Heart right ventricle (tissue), 16 donors: Measurements from ENCODE around the gene LGALS1. TPM values are rescaled to one million over a fixed set of nuclear protein-coding genes. Genes with fewer than 3 reads are reported as not detected.

Experiments used
- ATAC-seq, 8 donors: fragments of 200-7000 bp; cut with Tn5 transposase; one replicate each; pipeline ENCODE4 v1.9.1; 2020; ENCODE audit warnings: mild to moderate bottlenecking in 8 of 8, moderate library complexity in 8 of 8, moderate number of reproducible peaks in 1 of 8
- DNase-seq, 2 donors: peaks; one replicate each; pipeline ENCODE4 v3.0.0-alpha.2; 2020
- H3K27ac ChIP-seq, 10 donors: fragments of 200-600 bp; sonication (generic) in 2 of 10; one replicate each; pipeline versions ENCODE4 v1.5.0 to v1.8.0; 2020 to 2022; ENCODE audit warnings: mild to moderate bottlenecking in 3 of 10
- H3K27me3 ChIP-seq, 7 donors: fragments of 200-600 bp; one replicate each; pipeline ENCODE4 v1.8.0; 2021 to 2022; ENCODE audit warnings: mild to moderate bottlenecking in 2 of 7
- H3K36me3 ChIP-seq, 9 donors: fragments of 200-600 bp; sonication (generic) in 1 of 9; one replicate each; pipeline versions ENCODE4 v1.5.0 to v1.8.0; 2020 to 2022; ENCODE audit warnings: mild to moderate bottlenecking in 2 of 9
- H3K4me1 ChIP-seq, 9 donors: fragments of 200-600 bp; sonication (generic) in 1 of 9; one replicate each; pipeline versions ENCODE4 v1.5.0 to v1.8.0; 2020 to 2022; ENCODE audit warnings: mild to moderate bottlenecking in 4 of 9
- H3K4me3 ChIP-seq, 10 donors: fragments of 200-600 bp; sonication (generic) in 2 of 10; one replicate each; pipeline versions ENCODE4 v1.5.0 to v1.8.0; 2020 to 2022; ENCODE audit warnings: mild to moderate bottlenecking in 7 of 10, moderate library complexity in 2 of 10
- H3K9me3 ChIP-seq, 11 donors: fragments of 200-600 bp in 10 of 11; sonication (generic) in 2 of 11; one replicate each; pipeline versions ENCODE4 v1.5.0 to v1.8.0; 2013 to 2022; ENCODE audit warnings: mild to moderate bottlenecking in 2 of 11, control low read depth in 1 of 11, moderate library complexity in 1 of 11
- CTCF ChIP-seq, 9 donors: fragments of 200-600 bp; sonication (generic) in 2 of 9; IDR thresholded peaks; one replicate each; pipeline versions ENCODE4 v1.5.0 to v1.8.0; 2021 to 2022; ENCODE audit warnings: antibody characterized with exemption in 9 of 9, mild to moderate bottlenecking in 5 of 9, moderate library complexity in 1 of 9
- WGBS, 2 donors: extraction: QIAGEN DNeasy Blood & Tissue Kit; methylation state at CpG; one replicate each; pipeline ENCODE4 v1.1.7; 2013; ENCODE audit warnings: inconsistent platforms in 1 of 2; 5-methylcytosine and 5-hydroxymethylcytosine counted together
- intact Hi-C, 10 donors: fragments of 100-400 bp; cut with DNase I; formaldehyde crosslinking; loops; one replicate each; pipeline versions ENCODE4 v1.11.1 to v1.14.2; 2022
- polyA plus RNA-seq, 2 donors: library from polyadenylated mRNA; stranded (reverse); fragments of 200-250 nt; gene quantifications; one replicate each; pipeline ENCODE4 v1.2.3, GENCODE V29; 2013
- total RNA-seq, 10 donors: library from RNA; stranded (reverse); fragmentation: NEBNext Ultra II Directional in 3 of 10; extraction: Animal tissue kit (Norgen Biotek cat#: 25700) in 3 of 10; gene quantifications; one replicate each; pipeline versions ENCODE4 v1.2.1 to v1.2.4, GENCODE V29; 2021 to 2023
- donor health status: Arrhythmogenic right ventricular cardiomyopathy.
- donor health status: ischemic (EF 13 %, LVEDD 7.1; RV severe dilation, severe dysfunction).
- donor health status: healthy with polysubstance abuse.
- donor health status: DM: no; HTN: yes; CAD: no.
- donor health status: DM: no; HTN: no; CAD: no.
- donor health status: ischemic (EF 25% LVEDD 6.9; RV normal size, moderate dysfunction).
- donor health status: ischemic (EF 25% LVEDD 5.7; RV mildly dilated, moderate dysfunction).
- donor health status: healthy.
- donor health status: DM: yes; HTN: yes; CAD: no.
- donor health status: Ischemic cardiomyopathy.
- donor health status: ischemic (EF 35%, LVEDD 5.7; RV mildly dilated, moderate dysfunction).
- donor health status: nonischemic (EF 11% LVEDD 7.7; RV severe dilation, severe dysfunction).
- donor health status: DM: yes; HTN: yes; CAD: no.
- donor health status: PGD.
- donor health status: ischemic (EF 29% LVEDD 5.4; RV normal size, mild dysfunction).
- donor health status: nonischemic (EF 23%, LVEDD 6.1; RV moderate dilation, normal function).

Gene LGALS1
- total and polyA plus RNA-seq, 12 donors: 651 to 4,200 (median 803) TPM

DNA sequence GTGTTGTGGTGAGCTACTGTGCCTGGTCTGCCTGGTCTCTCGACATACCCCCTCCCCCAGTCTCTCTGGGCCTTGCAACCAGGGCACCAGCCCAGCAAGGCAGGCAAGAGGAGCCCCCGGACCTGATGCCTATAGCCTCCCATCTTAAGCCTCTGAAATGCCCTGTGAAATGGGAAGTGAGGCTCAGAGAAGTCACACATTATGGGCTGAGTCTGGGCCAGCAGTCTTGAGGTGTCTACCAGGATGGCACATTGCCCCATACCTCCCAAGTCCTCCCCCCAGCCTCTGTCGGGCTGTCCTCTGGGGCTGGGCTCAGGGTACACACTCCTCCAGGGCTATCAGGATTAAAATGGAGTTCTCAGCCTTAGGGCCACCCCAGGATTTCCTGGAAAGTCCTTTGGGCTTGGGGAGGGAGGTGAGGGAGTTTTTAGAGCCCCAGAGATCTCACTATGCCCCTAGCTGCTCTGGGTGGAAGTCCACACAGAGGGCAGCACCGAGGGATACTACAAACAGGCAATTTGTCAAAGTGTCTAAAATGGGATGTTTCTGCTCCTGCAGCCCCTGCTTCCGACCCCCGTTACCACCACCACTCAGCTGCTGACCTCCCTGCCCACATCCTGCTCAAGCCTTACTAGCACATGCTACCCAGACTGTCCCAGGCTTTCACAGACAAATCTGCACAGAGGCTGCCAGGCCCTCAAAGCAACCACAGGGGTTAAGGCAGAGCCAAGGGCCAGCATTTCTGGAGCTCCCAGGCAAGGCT is 39.1 kb upstream of the LGALS1 start:
- H3K4me1 ChIP-seq: peaks cover 19 to 90% (median 57%) of the 10 kb centered on the region in 9 donors
- 72 to 75% methylated on average over 6 of the region's 6 CpGs for WGBS, 2 donors
- peak in 2 of 9 donors; percentile 7 to 23 for TF ChIP-seq CTCF (IDR thresholded peaks at IDR 0.05)

DNA sequence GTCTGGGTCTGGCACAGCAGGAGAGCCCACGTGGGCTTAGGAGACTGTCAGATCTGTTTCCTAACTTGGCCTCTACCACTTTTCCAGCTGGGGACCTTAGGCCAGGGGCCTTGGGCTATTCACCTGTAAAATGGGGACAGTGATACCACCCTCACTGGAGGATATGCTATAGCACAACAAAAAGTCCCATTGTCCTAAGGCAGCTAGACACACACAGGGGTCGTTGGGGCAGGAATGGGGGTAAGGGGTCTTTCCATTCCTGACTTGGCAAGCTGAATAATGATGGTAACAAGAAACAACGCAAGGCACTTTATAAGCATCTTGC is 38.5 kb upstream of the LGALS1 start:
- Histone ChIP-seq H3K4me1 (peaks cover 19 to 90% (median 51%) of the 10 kb centered on the region in 9 donors), H3K4me3 (no peak overlapping the region), H3K27ac (peak overlapping the region in 2 of 10 donors; percentile 2 to 95), H3K9me3 (no peaks in the 10 kb centered on the region), H3K27me3 (peaks cover 0 to 12% (median 0%) of the 10 kb centered on the region in 7 donors), H3K36me3 (peaks cover 0 to 17% (median 0%) of the 10 kb centered on the region in 9 donors)
- DNase-seq: no peak
- TF ChIP-seq CTCF (IDR thresholded peaks at IDR 0.05): no peak
- intact Hi-C loops: no loop called here
- 77 to 88% methylated on average over 3 of the region's 3 CpGs for WGBS, 2 donors
- ATAC-seq: no peak

More for the DNA sequence above, 39.1 kb upstream of the LGALS1 start:
- H3K9me3 ChIP-seq: no peaks in the 10 kb centered on the region
- no peak overlapping the region for H3K4me3 ChIP-seq
- DNase-seq (no peak), ATAC-seq (no peak)
- H3K27ac ChIP-seq: peak overlapping the region in 3 of 10 donors; percentile 2 to 95 (median 37)
- peaks cover 0 to 17% (median 0%) of the 10 kb centered on the region in 9 donors for H3K36me3 ChIP-seq
- intact Hi-C loops: no loop called here
- H3K27me3 ChIP-seq: peaks cover 0 to 12% (median 0%) of the 10 kb centered on the region in 7 donors

DNA sequence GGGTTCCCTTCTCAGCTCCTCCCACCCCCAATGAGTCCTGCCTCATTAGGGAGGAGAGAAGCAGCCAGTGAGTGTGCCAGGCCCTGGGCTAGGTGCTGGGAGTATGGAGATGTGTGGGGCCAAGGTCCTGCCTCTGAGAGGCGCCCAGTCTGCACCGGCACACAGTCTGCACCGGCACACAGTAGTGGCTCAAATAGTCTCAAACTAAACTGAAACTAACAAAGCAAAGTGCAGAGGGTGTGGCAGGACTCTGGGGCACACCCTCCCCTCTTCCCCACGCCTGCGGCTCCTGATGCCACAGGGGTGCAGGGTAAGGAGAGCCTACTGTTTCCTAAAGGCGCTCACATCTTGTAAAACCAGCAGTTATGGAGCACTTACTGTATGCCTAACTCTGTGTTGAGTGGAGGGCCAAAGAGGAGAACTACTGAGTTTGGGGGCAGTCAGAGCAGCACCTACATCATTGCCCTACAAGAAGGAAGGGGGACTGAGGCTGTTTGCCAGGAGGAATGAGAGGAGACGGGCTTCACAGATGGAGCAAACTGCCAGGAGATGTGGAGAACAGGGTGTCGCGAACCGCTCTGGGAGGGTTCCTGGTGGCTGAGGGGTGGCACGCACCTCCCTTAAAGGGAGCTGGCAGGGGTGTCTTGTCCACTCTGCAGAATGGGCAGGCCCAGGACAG is 36.9 kb upstream of the LGALS1 start:
- no peak for TF ChIP-seq CTCF (IDR thresholded peaks at IDR 0.05)
- H3K36me3 ChIP-seq: peaks cover 0 to 20% (median 0%) of the 10 kb centered on the region in 9 donors
- peak overlapping the region in 4 of 10 donors; percentile 56 to 95 (median 65) for H3K27ac ChIP-seq
- 69 to 75% methylated on average over 11 of the region's 11 CpGs for WGBS, 2 donors
- peaks cover 0 to 12% (median 0%) of the 10 kb centered on the region in 7 donors for H3K27me3 ChIP-seq
- ATAC-seq (no peak), DNase-seq (no peak)
- H3K4me3 ChIP-seq: peak overlapping the region in 8 of 10 donors; percentile 46 to 77 (median 59)
- intact Hi-C loops: no loop called here
- H3K4me1 ChIP-seq: peaks cover 12 to 89% (median 38%) of the 10 kb centered on the region in 9 donors
- H3K9me3 ChIP-seq: no peaks in the 10 kb centered on the region

- Histone ChIP-seq H3K27me3 (peaks cover 0 to 12% (median 0%) of the 10 kb centered on the region in 7 donors), H3K9me3 (no peaks in the 10 kb centered on the region), H3K27ac (peak within 1 kb of the TSS in 8 of 10 donors; percentile 6 to 95 (median 62)), H3K36me3 (peaks cover 0 to 27% (median 0%) of the 10 kb centered on the region in 9 donors), H3K4me3 (peak within 1 kb of the TSS in 9 of 10 donors; percentile 43 to 77 (median 59)), H3K4me1 (peaks cover 8 to 85% (median 31%) of the 10 kb centered on the region in 9 donors)
- WGBS, 2 donors: 8 to 11% methylated on average over 42 to 56 of the region's 57 CpGs
- ATAC-seq: peak in 7 of 8 donors; percentile 7 to 70 (median 36)
- peak in 1 of 9 donors; percentile 6 for TF ChIP-seq CTCF (IDR thresholded peaks at IDR 0.05)
- intact Hi-C loops: no loop called here
- DNase-seq: peak; percentile 53 to 70
Observed at GRCh38 chr22:37639070-37639760, 36.2 kb upstream of the LGALS1 start, which contains the start of gene SH3BP1. Gene SH3BP1 (plus strand): TSS chr22:37639669. CDS start chr22:37639788, 119 bp downstream.
